ENCODE results near the gene CACNA2D2. TPM values are rescaled to one million over a fixed set of nuclear protein-coding genes. Genes with fewer than 3 reads are reported as not detected.

Gene CACNA2D2
- total RNA-seq, 1 donor from 2014 or later, result 1.0 TPM

- no peak overlapping the region for H3K9ac ChIP-seq (ENCODE audit: low read depth in 1 of 3, low read length in 3 of 3)
- H3K4me3 ChIP-seq (ENCODE audit: low read length in 3 of 3), result no peak overlapping the region
- no peak overlapping the region for H3K27ac ChIP-seq (ENCODE audit: low read depth, low read length)
- no peaks in the 10 kb centered on the region for H3K4me1 ChIP-seq (ENCODE audit: control insufficient read depth in 3 of 3, insufficient read depth in 3 of 3, low read length in 3 of 3)
- H3K27me3 ChIP-seq (ENCODE audit: control insufficient read depth in 3 of 3, insufficient read depth in 3 of 3, low read length in 3 of 3), result no peaks in the 10 kb centered on the region
- H3K9me3 ChIP-seq (ENCODE audit: control insufficient read depth in 3 of 3, low read length in 3 of 3), result no peaks in the 10 kb centered on the region
- no peaks in the 10 kb centered on the region for H3K36me3 ChIP-seq (ENCODE audit: control insufficient read depth in 3 of 3, insufficient read depth in 3 of 3, low read length in 3 of 3)
Observed at GRCh38 chr3:50419595-50420370, 83.7 kb downstream of the CACNA2D2 start.

GRCh38 chr3:50418850-50419249, 84.6 kb downstream of the CACNA2D2 start:
- Histone ChIP-seq H3K27me3 (ENCODE audit: control insufficient read depth in 3 of 3, insufficient read depth in 3 of 3, low read length in 3 of 3) (no peaks in the 10 kb centered on the region), H3K4me3 (ENCODE audit: low read length in 3 of 3) (no peak overlapping the region), H3K36me3 (ENCODE audit: control insufficient read depth in 3 of 3, insufficient read depth in 3 of 3, low read length in 3 of 3) (no peaks in the 10 kb centered on the region), H3K27ac (ENCODE audit: low read depth, low read length) (no peak overlapping the region), H3K4me1 (ENCODE audit: control insufficient read depth in 3 of 3, insufficient read depth in 3 of 3, low read length in 3 of 3) (no peaks in the 10 kb centered on the region), H3K9me3 (ENCODE audit: control insufficient read depth in 3 of 3, low read length in 3 of 3) (no peaks in the 10 kb centered on the region), H3K9ac (ENCODE audit: low read depth in 1 of 3, low read length in 3 of 3) (no peak overlapping the region)

GRCh38 chr3:50417637-50418033, 85.8 kb downstream of the CACNA2D2 start:
- H3K27ac ChIP-seq (ENCODE audit: low read depth, low read length), result no peak overlapping the region
- no peak overlapping the region for H3K9ac ChIP-seq (ENCODE audit: low read depth in 1 of 3, low read length in 3 of 3)
- no peaks in the 10 kb centered on the region for H3K4me1 ChIP-seq (ENCODE audit: control insufficient read depth in 3 of 3, insufficient read depth in 3 of 3, low read length in 3 of 3)
- no peaks in the 10 kb centered on the region for H3K27me3 ChIP-seq (ENCODE audit: control insufficient read depth in 3 of 3, insufficient read depth in 3 of 3, low read length in 3 of 3)
- H3K36me3 ChIP-seq (ENCODE audit: control insufficient read depth in 3 of 3, insufficient read depth in 3 of 3, low read length in 3 of 3), result no peaks in the 10 kb centered on the region
- H3K4me3 ChIP-seq (ENCODE audit: low read length in 3 of 3), result no peak overlapping the region
- H3K9me3 ChIP-seq (ENCODE audit: control insufficient read depth in 3 of 3, low read length in 3 of 3), result no peaks in the 10 kb centered on the region

GRCh38 chr3:50416736-50417636, 86.4 kb downstream of the CACNA2D2 start:
- Histone ChIP-seq H3K9ac (ENCODE audit: low read depth in 1 of 3, low read length in 3 of 3) (no peak overlapping the region), H3K4me1 (ENCODE audit: control insufficient read depth in 3 of 3, insufficient read depth in 3 of 3, low read length in 3 of 3) (no peaks in the 10 kb centered on the region), H3K36me3 (ENCODE audit: control insufficient read depth in 3 of 3, insufficient read depth in 3 of 3, low read length in 3 of 3) (no peaks in the 10 kb centered on the region), H3K4me3 (ENCODE audit: low read length in 3 of 3) (no peak overlapping the region), H3K27ac (ENCODE audit: low read depth, low read length) (no peak overlapping the region), H3K27me3 (ENCODE audit: control insufficient read depth in 3 of 3, insufficient read depth in 3 of 3, low read length in 3 of 3) (no peaks in the 10 kb centered on the region), H3K9me3 (ENCODE audit: control insufficient read depth in 3 of 3, low read length in 3 of 3) (no peaks in the 10 kb centered on the region)

GRCh38 chr3:50415816-50416215, 87.6 kb downstream of the CACNA2D2 start:
- Histone ChIP-seq H3K9ac (ENCODE audit: low read depth in 1 of 3, low read length in 3 of 3) (no peak overlapping the region), H3K36me3 (ENCODE audit: control insufficient read depth in 3 of 3, insufficient read depth in 3 of 3, low read length in 3 of 3) (no peaks in the 10 kb centered on the region), H3K27me3 (ENCODE audit: control insufficient read depth in 3 of 3, insufficient read depth in 3 of 3, low read length in 3 of 3) (no peaks in the 10 kb centered on the region), H3K4me3 (ENCODE audit: low read length in 3 of 3) (no peak overlapping the region), H3K9me3 (ENCODE audit: control insufficient read depth in 3 of 3, low read length in 3 of 3) (no peaks in the 10 kb centered on the region), H3K27ac (ENCODE audit: low read depth, low read length) (no peak overlapping the region), H3K4me1 (ENCODE audit: control insufficient read depth in 3 of 3, insufficient read depth in 3 of 3, low read length in 3 of 3) (no peaks in the 10 kb centered on the region)

GRCh38 chr3:50415061-50415460, 88.4 kb downstream of the CACNA2D2 start:
- no peaks in the 10 kb centered on the region for H3K4me1 ChIP-seq (ENCODE audit: control insufficient read depth in 3 of 3, insufficient read depth in 3 of 3, low read length in 3 of 3)
- no peaks in the 10 kb centered on the region for H3K36me3 ChIP-seq (ENCODE audit: control insufficient read depth in 3 of 3, insufficient read depth in 3 of 3, low read length in 3 of 3)
- H3K4me3 ChIP-seq (ENCODE audit: low read length in 3 of 3), result no peak overlapping the region
- H3K27ac ChIP-seq (ENCODE audit: low read depth, low read length), result no peak overlapping the region
- H3K9me3 ChIP-seq (ENCODE audit: control insufficient read depth in 3 of 3, low read length in 3 of 3), result no peaks in the 10 kb centered on the region
- H3K27me3 ChIP-seq (ENCODE audit: control insufficient read depth in 3 of 3, insufficient read depth in 3 of 3, low read length in 3 of 3), result no peaks in the 10 kb centered on the region
- H3K9ac ChIP-seq (ENCODE audit: low read depth in 1 of 3, low read length in 3 of 3), result no peak overlapping the region

GRCh38 chr3:50414616-50415015, 88.8 kb downstream of the CACNA2D2 start:
- no peaks in the 10 kb centered on the region for H3K36me3 ChIP-seq (ENCODE audit: control insufficient read depth in 3 of 3, insufficient read depth in 3 of 3, low read length in 3 of 3)
- H3K4me3 ChIP-seq (ENCODE audit: low read length in 3 of 3), result no peak overlapping the region
- no peaks in the 10 kb centered on the region for H3K4me1 ChIP-seq (ENCODE audit: control insufficient read depth in 3 of 3, insufficient read depth in 3 of 3, low read length in 3 of 3)
- no peak overlapping the region for H3K9ac ChIP-seq (ENCODE audit: low read depth in 1 of 3, low read length in 3 of 3)
- H3K9me3 ChIP-seq (ENCODE audit: control insufficient read depth in 3 of 3, low read length in 3 of 3), result no peaks in the 10 kb centered on the region
- H3K27ac ChIP-seq (ENCODE audit: low read depth, low read length), result no peak overlapping the region
- no peaks in the 10 kb centered on the region for H3K27me3 ChIP-seq (ENCODE audit: control insufficient read depth in 3 of 3, insufficient read depth in 3 of 3, low read length in 3 of 3)

- Histone ChIP-seq H3K4me1 (ENCODE audit: control insufficient read depth in 3 of 3, insufficient read depth in 3 of 3, low read length in 3 of 3) (no peaks in the 10 kb centered on the region), H3K36me3 (ENCODE audit: control insufficient read depth in 3 of 3, insufficient read depth in 3 of 3, low read length in 3 of 3) (no peaks in the 10 kb centered on the region), H3K9me3 (ENCODE audit: control insufficient read depth in 3 of 3, low read length in 3 of 3) (no peaks in the 10 kb centered on the region), H3K27ac (ENCODE audit: low read depth, low read length) (no peak overlapping the region), H3K9ac (ENCODE audit: low read depth in 1 of 3, low read length in 3 of 3) (no peak overlapping the region), H3K4me3 (ENCODE audit: low read length in 3 of 3) (no peak overlapping the region), H3K27me3 (ENCODE audit: control insufficient read depth in 3 of 3, insufficient read depth in 3 of 3, low read length in 3 of 3) (no peaks in the 10 kb centered on the region)
Observed at GRCh38 chr3:50412231-50412754, 91.1 kb downstream of the CACNA2D2 start.

GRCh38 chr3:50411229-50411628, 92.2 kb downstream of the CACNA2D2 start:
- H3K27me3 ChIP-seq (ENCODE audit: control insufficient read depth in 3 of 3, insufficient read depth in 3 of 3, low read length in 3 of 3), result no peaks in the 10 kb centered on the region
- H3K9me3 ChIP-seq (ENCODE audit: control insufficient read depth in 3 of 3, low read length in 3 of 3), result no peaks in the 10 kb centered on the region
- H3K36me3 ChIP-seq (ENCODE audit: control insufficient read depth in 3 of 3, insufficient read depth in 3 of 3, low read length in 3 of 3), result no peaks in the 10 kb centered on the region
- H3K9ac ChIP-seq (ENCODE audit: low read depth in 1 of 3, low read length in 3 of 3), result no peak overlapping the region
- H3K27ac ChIP-seq (ENCODE audit: low read depth, low read length), result no peak overlapping the region
- no peak overlapping the region for H3K4me3 ChIP-seq (ENCODE audit: low read length in 3 of 3)
- H3K4me1 ChIP-seq (ENCODE audit: control insufficient read depth in 3 of 3, insufficient read depth in 3 of 3, low read length in 3 of 3), result no peaks in the 10 kb centered on the region

GRCh38 chr3:50410608-50411139, 92.8 kb downstream of the CACNA2D2 start:
- Histone ChIP-seq H3K9me3 (ENCODE audit: control insufficient read depth in 3 of 3, low read length in 3 of 3) (no peaks in the 10 kb centered on the region), H3K27me3 (ENCODE audit: control insufficient read depth in 3 of 3, insufficient read depth in 3 of 3, low read length in 3 of 3) (no peaks in the 10 kb centered on the region), H3K36me3 (ENCODE audit: control insufficient read depth in 3 of 3, insufficient read depth in 3 of 3, low read length in 3 of 3) (no peaks in the 10 kb centered on the region), H3K4me3 (ENCODE audit: low read length in 3 of 3) (no peak overlapping the region), H3K9ac (ENCODE audit: low read depth in 1 of 3, low read length in 3 of 3) (no peak overlapping the region), H3K27ac (ENCODE audit: low read depth, low read length) (no peak overlapping the region), H3K4me1 (ENCODE audit: control insufficient read depth in 3 of 3, insufficient read depth in 3 of 3, low read length in 3 of 3) (no peaks in the 10 kb centered on the region)

Data from skeletal muscle tissue (tissue), 4 donors.